HUDEP-2 (cell line): ENCODE results near the gene FLRT1.
"Not testable (repeated sequence)": the region's sequence is repeated elsewhere in the genome, so short reads cannot be mapped to it uniquely, and the experiment has no call there.

ENCODE experiments used
- DNase-seq, 76 experiments: peaks; one replicate each; lab custom pipeline; 2025; ENCODE audit not compliant: unreplicated experiment in 76 of 76; lab: John Stamatoyannopoulos, UW

FLRT1 gene

GRCh38 chr11:64043545-64043944 lies 7.8 kb downstream of the FLRT1 start:
- no peak for DNase-seq

GRCh38 chr11:64044730-64045393 lies 9.1 kb downstream of the FLRT1 start:
- no peak for DNase-seq

DNA sequence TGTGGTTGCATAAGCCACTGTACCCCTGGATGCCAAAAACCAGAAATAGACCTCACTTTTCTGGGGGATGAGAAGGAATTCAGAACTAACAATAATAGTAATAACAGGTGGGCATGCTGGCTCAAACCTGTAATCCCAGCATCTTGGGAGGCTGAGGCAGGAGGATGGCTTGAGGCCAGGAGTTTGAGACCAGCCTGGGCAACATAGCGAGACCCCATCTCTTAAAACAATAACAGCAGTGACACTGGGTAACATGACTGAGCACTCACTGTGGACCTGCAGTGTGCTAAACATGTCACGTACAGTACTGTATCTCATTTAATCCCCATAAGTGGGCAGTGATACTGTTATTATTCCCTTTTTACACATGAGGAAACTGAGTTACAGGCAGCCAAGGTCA lies 10.0 kb downstream of the FLRT1 start:
- DNase-seq = no peak

DNA sequence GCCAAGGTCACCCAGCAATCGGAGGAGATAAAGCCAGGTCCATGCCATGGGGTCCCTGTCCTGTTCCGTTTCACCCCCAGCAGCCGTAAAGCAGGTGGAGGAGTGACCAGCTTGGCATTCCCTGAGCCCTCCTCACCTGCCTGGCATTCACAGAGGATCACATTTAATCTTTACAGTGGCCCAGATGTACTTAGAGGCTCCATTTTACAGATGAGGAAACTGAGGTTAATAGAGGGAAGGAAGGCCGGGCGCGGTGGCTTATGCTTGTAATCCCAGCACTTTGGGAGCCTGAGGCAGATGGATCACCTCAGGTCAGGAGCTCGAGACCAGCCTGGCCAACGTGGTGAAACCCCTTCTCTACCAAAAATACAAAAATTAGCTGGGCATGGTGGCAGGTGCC lies 11.6 kb downstream of the FLRT1 start:
- DNase-seq = not testable (repeated sequence)

GRCh38 chr11:64048042-64048854 lies 12.5 kb downstream of the FLRT1 start:
- DNase-seq = no peak

DNA sequence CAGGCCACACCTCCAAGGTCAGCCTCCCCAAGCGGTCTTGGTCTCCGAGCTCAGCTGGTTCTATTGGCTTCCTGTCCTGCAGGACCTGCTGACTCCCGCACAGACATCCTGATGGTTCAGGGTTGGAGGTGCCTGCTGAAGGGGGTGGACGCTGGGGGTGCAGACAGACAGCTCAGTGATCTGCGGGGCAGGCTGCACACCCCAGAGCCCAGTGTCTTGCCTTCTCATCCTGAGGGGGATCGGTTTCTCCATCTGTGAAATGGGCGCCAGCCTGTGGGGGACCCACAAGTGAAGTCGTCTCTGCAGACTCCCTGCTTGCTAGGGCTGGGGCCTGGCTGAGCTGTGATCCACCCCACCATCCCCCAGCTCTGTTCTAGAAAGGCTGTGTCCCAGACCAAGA lies 13.8 kb downstream of the FLRT1 start:
- no peak for DNase-seq

- DNase-seq = no peak
These were observed 15.6 kb downstream of the FLRT1 start for GRCh38 chr11:64051297-64051696.

DNA sequence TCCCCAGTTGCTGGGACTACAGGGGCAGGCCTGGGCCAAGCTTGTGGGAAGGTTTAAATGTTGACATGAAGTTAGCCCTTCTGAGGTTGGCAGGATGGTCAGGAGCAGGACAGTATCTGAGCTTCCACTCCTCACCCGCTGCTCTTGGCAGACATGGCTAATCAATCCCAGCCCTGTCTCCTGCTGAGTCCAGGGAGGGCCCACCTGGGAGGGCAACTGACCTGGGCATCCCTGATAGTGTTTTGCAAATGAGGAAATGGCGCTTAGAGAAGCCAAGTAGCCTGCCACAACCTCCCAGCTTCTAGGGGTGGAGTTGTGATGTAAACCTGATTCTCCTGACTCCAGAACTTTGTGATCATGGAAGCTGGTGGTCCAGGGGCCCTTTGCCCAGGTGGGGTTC lies 16.7 kb downstream of the FLRT1 start:
- no peak for DNase-seq

DNA sequence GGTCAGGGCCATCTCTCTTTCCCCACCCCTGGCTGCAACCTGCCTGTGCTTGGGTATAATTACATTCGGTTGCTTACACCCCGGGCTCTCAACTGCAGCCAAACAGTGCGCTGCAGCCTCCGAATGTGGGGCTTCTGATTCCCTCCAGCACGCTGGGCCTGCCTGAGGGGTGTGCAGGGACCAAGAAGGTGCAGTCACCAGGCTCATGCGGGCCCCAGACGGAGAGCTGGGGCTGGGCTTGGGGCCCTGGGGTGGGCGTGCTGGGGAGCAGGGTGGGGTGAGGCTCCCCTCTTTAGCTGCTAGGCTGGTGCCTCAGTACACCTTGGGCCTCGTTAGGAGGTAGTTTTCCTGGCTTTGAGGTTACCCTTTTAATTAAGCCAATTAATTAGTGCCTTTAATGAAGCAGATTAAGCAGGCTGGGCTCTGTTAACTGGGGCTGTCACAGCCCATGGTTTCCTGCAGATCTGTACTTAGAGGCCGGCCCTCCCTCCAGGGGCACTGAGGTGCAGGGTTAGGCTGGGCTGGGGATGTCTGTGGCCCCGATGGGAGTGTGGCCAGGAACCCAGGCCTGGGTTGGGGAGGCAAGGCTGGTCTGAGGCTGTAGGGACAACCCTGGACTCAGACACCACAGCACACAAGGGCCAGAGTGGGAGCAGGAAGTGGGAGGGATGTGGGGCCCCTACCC lies 17.3 kb downstream of the FLRT1 start:
- DNase-seq = no peak

GRCh38 chr11:64053699-64054098 lies 18.0 kb downstream of the FLRT1 start:
- DNase-seq = no peak

DNA sequence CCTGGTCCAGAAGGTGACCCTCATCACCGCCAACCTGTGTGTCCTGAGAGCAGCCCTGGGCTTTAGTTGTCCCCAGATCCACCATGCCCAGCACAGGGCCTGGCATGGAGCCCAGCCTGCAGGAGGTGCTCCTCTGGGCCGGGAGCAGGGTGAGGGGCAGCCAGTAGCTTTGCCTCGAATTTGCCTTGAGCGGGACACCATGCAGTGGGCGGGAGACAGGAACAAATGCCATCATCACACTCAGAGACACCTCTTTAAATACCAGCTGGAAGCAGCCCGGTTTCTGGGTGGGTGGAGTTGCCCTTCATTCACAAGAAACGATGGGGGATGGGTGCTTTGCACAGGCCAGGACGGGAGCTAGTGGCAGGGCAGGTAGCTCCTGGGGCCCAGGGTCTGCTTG lies 19.3 kb downstream of the FLRT1 start:
- DNase-seq = no peak

GRCh38 chr11:64056213-64056785 lies 20.6 kb downstream of the FLRT1 start:
- no peak for DNase-seq

DNA sequence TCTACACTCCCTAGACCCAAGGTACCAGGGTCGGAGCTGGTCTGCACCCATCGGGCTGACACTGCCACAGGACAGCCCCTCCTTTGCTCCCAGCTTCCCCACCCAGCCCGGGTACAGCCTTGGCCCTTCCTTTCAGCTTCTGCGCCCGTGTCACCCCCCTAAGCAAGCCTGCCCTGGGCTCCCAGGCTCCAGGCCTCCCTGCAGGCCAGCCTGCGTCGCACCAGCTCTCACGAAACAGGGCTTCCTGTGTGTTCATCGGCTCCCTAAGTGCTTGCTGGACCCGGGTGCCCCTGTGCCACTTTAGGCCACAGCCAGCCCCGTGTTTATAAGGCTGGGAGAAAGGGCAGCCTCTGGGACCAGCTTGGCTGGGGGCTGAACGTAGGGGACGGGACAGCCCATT lies 21.1 kb downstream of the FLRT1 start:
- DNase-seq = no peak

GRCh38 chr11:64057890-64058289 lies 22.2 kb downstream of the FLRT1 start:
- DNase-seq = no peak

GRCh38 chr11:64058494-64058893 lies 22.8 kb downstream of the FLRT1 start:
- DNase-seq = no peak

- no peak for DNase-seq
These were observed 23.8 kb downstream of the FLRT1 start for GRCh38 chr11:64059339-64060140.

DNA sequence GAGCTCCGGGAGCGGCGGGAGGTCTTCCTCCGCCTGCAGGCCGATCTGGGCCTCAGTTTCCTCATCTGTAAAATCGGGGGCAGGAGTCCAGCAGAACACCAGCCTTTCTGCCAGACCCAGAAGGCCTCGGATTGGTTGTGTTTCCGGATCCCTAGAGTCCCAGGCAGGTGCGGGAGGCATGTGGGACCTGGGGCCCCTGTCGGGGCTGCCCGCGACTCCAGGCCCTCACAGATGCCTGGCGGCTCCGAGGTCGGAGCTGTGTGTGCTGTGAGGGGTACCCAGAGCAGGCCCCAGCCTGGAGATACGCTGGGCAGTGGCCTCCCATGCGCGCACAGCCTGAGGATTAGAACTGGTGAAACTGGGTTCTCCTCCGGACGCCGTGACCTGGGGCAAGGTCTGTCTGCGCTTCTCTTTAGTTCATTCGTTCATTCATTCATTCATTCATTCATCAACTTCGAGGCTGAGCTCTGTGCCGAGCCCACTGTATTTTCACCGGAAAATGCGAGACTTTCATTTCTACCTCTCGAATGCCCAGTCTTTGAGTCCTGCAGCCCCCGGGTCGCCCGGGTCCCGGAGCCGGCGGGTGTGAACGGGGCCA lies 24.6 kb downstream of the FLRT1 start:
- DNase-seq = no peak

DNA sequence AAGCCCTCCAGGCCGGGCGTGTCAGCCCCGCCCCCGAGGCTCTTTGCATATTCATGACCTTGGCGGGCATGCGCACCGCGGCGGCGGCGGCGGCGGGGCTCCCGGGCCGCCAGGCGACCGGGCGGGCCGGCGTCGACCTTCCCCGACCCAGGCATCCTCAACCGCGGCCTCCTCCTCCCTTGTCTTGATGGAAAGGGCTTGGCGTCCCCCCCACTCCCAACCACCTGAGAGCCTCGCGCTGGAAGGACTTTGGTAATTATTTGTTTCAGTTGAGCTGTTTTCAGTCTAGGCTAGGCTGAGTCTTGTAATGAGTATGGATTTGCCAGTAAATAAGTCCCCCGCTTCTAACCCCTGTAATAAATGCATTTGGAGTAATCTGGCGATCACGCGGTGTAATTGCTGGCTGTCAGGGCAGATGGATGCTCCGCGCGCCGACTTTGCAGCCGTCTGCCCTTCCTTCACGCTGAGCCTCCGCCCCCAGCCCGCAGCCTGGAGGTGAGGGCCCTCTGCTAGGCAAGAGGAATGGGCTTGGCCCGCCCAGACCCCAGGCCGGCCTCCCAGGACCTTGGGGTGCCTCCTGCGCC lies 25.2 kb downstream of the FLRT1 start:
- peak in 6 of 76 experiments; percentile 5 to 26 (median 12) for DNase-seq

GRCh38 chr11:64062185-64063039 lies 26.7 kb downstream of the FLRT1 start:
- no peak for DNase-seq
